Right atrium auricular region (tissue), 2 donors: ENCODE data around the gene PHF11. TPM values are rescaled to one million over a fixed set of nuclear protein-coding genes. Genes with fewer than 3 reads are reported as not detected.
A peak's percentile ranks its signal among the peaks of the same experiment; 100 is the strongest.

Experiments used
- DNase-seq: peaks from one replicate; pipeline ENCODE4 v3.0.0-alpha.2; 2019; ENCODE audit warnings: low spot score
- H3K27ac ChIP-seq, 2 donors: fragments of 200-600 bp; sonication (generic); 1 replicate in 1 of 2; 2 replicates in 1 of 2; pipeline ENCODE4 v1.5.1; 2016 to 2019
- H3K27me3 ChIP-seq, 2 donors: fragments of 200-600 bp; sonication (generic); one replicate each; pipeline versions ENCODE4 v1.5.1 to v1.6.0; 2017 to 2019
- H3K36me3 ChIP-seq: fragments of 200-600 bp; sonication (generic); one replicate; pipeline ENCODE4 v1.5.1; 2016
- H3K4me1 ChIP-seq, 2 donors: fragments of 200-600 bp; sonication (generic); one replicate each; pipeline versions ENCODE4 v1.5.1 to v1.6.0; 2017 to 2019
- H3K4me3 ChIP-seq, 2 donors: fragments of 200-600 bp; sonication (generic); 1 replicate in 1 of 2; 2 replicates in 1 of 2; pipeline ENCODE4 v1.5.1; 2017 to 2019; ENCODE audit warnings: mild to moderate bottlenecking in 1 of 2, moderate library complexity in 1 of 2
- H3K9me3 ChIP-seq, 2 donors: fragments of 200-600 bp; sonication (generic); one replicate each; pipeline ENCODE4 v1.5.1; 2019
- CTCF ChIP-seq, 2 donors: fragments of 200-600 bp; sonication (generic); IDR thresholded peaks; one replicate each; pipeline ENCODE4 v1.5.1; 2019; ENCODE audit warnings: antibody characterized with exemption in 2 of 2
- total RNA-seq, 2 donors: library from RNA; depleted of rRNA; stranded (reverse); fragments of >200 nt; gene quantifications; one replicate each; pipeline ENCODE4 v1.1.0, GENCODE V29; 2016

Gene PHF11
- total RNA-seq, 2 donors from 2014 or later = 14.8 to 22.3 TPM

GRCh38 chr13:49545661-49546060, 49.9 kb downstream of the PHF11 start:
- no peak for DNase-seq
- H3K4me3 ChIP-seq = no peak overlapping the region
- H3K27ac ChIP-seq = no peak overlapping the region
- no peaks in the 10 kb centered on the region for H3K4me1 ChIP-seq
- no peaks in the 10 kb centered on the region for H3K27me3 ChIP-seq
- TF ChIP-seq CTCF (IDR thresholded peaks at IDR 0.05) = no peak
- H3K9me3 ChIP-seq = no peaks in the 10 kb centered on the region
- H3K36me3 ChIP-seq = peaks cover 38% of the 10 kb centered on the region

- Histone ChIP-seq H3K4me1 (no peaks in the 10 kb centered on the region), H3K9me3 (no peaks in the 10 kb centered on the region), H3K36me3 (peaks cover 29% of the 10 kb centered on the region), H3K27me3 (no peaks in the 10 kb centered on the region), H3K27ac (no peak overlapping the region), H3K4me3 (no peak overlapping the region)
- no peak for TF ChIP-seq CTCF (IDR thresholded peaks at IDR 0.05)
- DNase-seq = no peak
Measured at GRCh38 chr13:49546561-49546960, 50.8 kb downstream of the PHF11 start.

- peak in 1 of 2 donors; percentile 36 for TF ChIP-seq CTCF (IDR thresholded peaks at IDR 0.05)
- Histone ChIP-seq H3K4me1 (no peaks in the 10 kb centered on the region), H3K27me3 (no peaks in the 10 kb centered on the region), H3K9me3 (no peaks in the 10 kb centered on the region), H3K4me3 (no peak overlapping the region), H3K27ac (no peak overlapping the region), H3K36me3 (peaks cover 25% of the 10 kb centered on the region)
- DNase-seq = no peak
Measured at GRCh38 chr13:49549289-49549688, 53.5 kb downstream of the PHF11 start.

- Histone ChIP-seq H3K9me3 (no peaks in the 10 kb centered on the region), H3K36me3 (peaks cover 28% of the 10 kb centered on the region), H3K27ac (no peak overlapping the region), H3K27me3 (no peaks in the 10 kb centered on the region), H3K4me1 (no peaks in the 10 kb centered on the region), H3K4me3 (no peak overlapping the region)
- DNase-seq = no peak
- TF ChIP-seq CTCF (IDR thresholded peaks at IDR 0.05) = no peak
Measured at GRCh38 chr13:49550942-49551644, 55.3 kb downstream of the PHF11 start.

- DNase-seq = no peak
- no peaks in the 10 kb centered on the region for H3K27me3 ChIP-seq
- H3K9me3 ChIP-seq = no peaks in the 10 kb centered on the region
- H3K27ac ChIP-seq = no peak overlapping the region
- no peak overlapping the region for H3K4me3 ChIP-seq
- H3K4me1 ChIP-seq = no peaks in the 10 kb centered on the region
- no peak for TF ChIP-seq CTCF (IDR thresholded peaks at IDR 0.05)
- H3K36me3 ChIP-seq = peaks cover 22% of the 10 kb centered on the region
Measured at GRCh38 chr13:49553888-49554287, 58.1 kb downstream of the PHF11 start.

- Histone ChIP-seq H3K9me3 (no peaks in the 10 kb centered on the region), H3K27ac (no peak overlapping the region), H3K4me3 (no peak overlapping the region), H3K27me3 (no peaks in the 10 kb centered on the region), H3K36me3 (peaks cover 22% of the 10 kb centered on the region), H3K4me1 (no peaks in the 10 kb centered on the region)
- TF ChIP-seq CTCF (IDR thresholded peaks at IDR 0.05) = no peak
- no peak for DNase-seq
Measured at GRCh38 chr13:49554387-49554786, 58.6 kb downstream of the PHF11 start.
